Left lung (tissue), 10 donors: ENCODE results near the gene DAZL. TPM values are rescaled to one million over a fixed set of nuclear protein-coding genes. Genes with fewer than 3 reads are reported as not detected.
"Not testable (repeated sequence)": the region's sequence is repeated elsewhere in the genome, so short reads cannot be mapped to it uniquely, and the experiment has no call there.

Experiments
- ATAC-seq: fragments of 200-7000 bp; cut with Tn5 transposase; one replicate; pipeline ENCODE4 v1.9.1; 2020; ENCODE audit warnings: moderate library complexity
- DNase-seq, 4 donors: peaks; one replicate each; pipeline ENCODE4 v3.0.0-alpha.2; 2013 to 2020
- H3K27ac ChIP-seq, 2 donors: fragments of 200-600 bp; sonication (generic) in 1 of 2; one replicate each; pipeline versions ENCODE4 v1.5.0 to v1.8.0; 2020 to 2021
- H3K27me3 ChIP-seq, 2 donors: fragments of 200-600 bp; sonication (generic) in 1 of 2; one replicate each; pipeline versions ENCODE4 v1.5.0 to v1.8.0; 2020 to 2021
- H3K36me3 ChIP-seq, 2 donors: fragments of 200-600 bp; sonication (generic) in 1 of 2; one replicate each; pipeline versions ENCODE4 v1.5.0 to v1.8.0; 2020 to 2021
- H3K4me1 ChIP-seq, 2 donors: fragments of 200-600 bp; one replicate each; pipeline ENCODE4 v1.8.0; 2021
- H3K4me3 ChIP-seq, 2 donors: fragments of 200-600 bp; sonication (generic) in 1 of 2; one replicate each; pipeline versions ENCODE4 v1.5.0 to v1.8.0; 2020 to 2021; ENCODE audit warnings: mild to moderate bottlenecking in 1 of 2
- H3K9me3 ChIP-seq, 2 donors: fragments of 200-600 bp; sonication (generic) in 1 of 2; one replicate each; pipeline versions ENCODE4 v1.5.0 to v1.8.0; 2020 to 2021
- CTCF ChIP-seq, 2 donors: fragments of 200-600 bp; sonication (generic) in 1 of 2; IDR thresholded peaks; one replicate each; pipeline versions ENCODE4 v1.5.0 to v1.8.0; 2021; ENCODE audit warnings: antibody characterized with exemption in 2 of 2
- intact Hi-C, 2 donors: fragments of 100-400 bp; cut with DNase I; formaldehyde crosslinking; loops; one replicate each; pipeline versions ENCODE4 v1.11.2 to v1.14.2; 2022
- polyA plus RNA-seq, 6 donors: library from polyadenylated mRNA; unstranded; fragments of 120-200 nt; gene quantifications; one replicate each; pipeline ENCODE4 v1.2.1, GENCODE V29; 2013; ENCODE audit not compliant: insufficient read length in 6 of 6
- total RNA-seq, 2 donors: library from RNA; stranded (reverse); fragmentation: NEBNext Ultra II Directional; extraction: Animal tissue kit (Norgen Biotek cat#: 25700); gene quantifications; one replicate each; pipeline ENCODE4 v1.2.1, GENCODE V29; 2021
- donor health status: DM: no; HTN: yes; CAD: no.
- donor health status: DM: no; HTN: no; CAD: no.

The DAZL gene
- total and polyA plus RNA-seq, 8 donors: not detected

GRCh38 chr3:16633948-16634347, 28.7 kb upstream of the DAZL start:
- Histone ChIP-seq H3K4me1 (no peaks in the 10 kb centered on the region), H3K27me3 (no peaks in the 10 kb centered on the region), H3K4me3 (no peak overlapping the region), H3K9me3 (no peaks in the 10 kb centered on the region), H3K36me3 (no peaks in the 10 kb centered on the region), H3K27ac (no peak overlapping the region)
- intact Hi-C loops: no loop called here
- DNase-seq (no peak), ATAC-seq (no peak)
- no peak for TF ChIP-seq CTCF (IDR thresholded peaks at IDR 0.05)

- Histone ChIP-seq H3K36me3 (no peaks in the 10 kb centered on the region), H3K27ac (no peak overlapping the region), H3K27me3 (no peaks in the 10 kb centered on the region), H3K9me3 (no peaks in the 10 kb centered on the region), H3K4me3 (no peak overlapping the region), H3K4me1 (no peaks in the 10 kb centered on the region)
- DNase-seq: no peak
- no peak for ATAC-seq
- TF ChIP-seq CTCF (IDR thresholded peaks at IDR 0.05): no peak
- intact Hi-C loops: no loop called here
Observed at GRCh38 chr3:16632395-16632794, 27.2 kb upstream of the DAZL start.

GRCh38 chr3:16618721-16619120, 13.5 kb upstream of the DAZL start:
- ATAC-seq: no peak
- intact Hi-C loops: no loop called here

GRCh38 chr3:16617155-16617554, 11.9 kb upstream of the DAZL start:
- intact Hi-C loops, H3K9me3 ChIP-seq, H3K4me3 ChIP-seq, H3K4me1 ChIP-seq, ATAC-seq, H3K27ac ChIP-seq, DNase-seq, H3K27me3 ChIP-seq, H3K36me3 ChIP-seq: not testable (repeated sequence)

More at GRCh38 chr3:16618721-16619120, 13.5 kb upstream of the DAZL start:
- no peak for DNase-seq
- Histone ChIP-seq H3K27ac (no peak overlapping the region), H3K4me3 (no peak overlapping the region), H3K36me3 (no peaks in the 10 kb centered on the region), H3K4me1 (no peaks in the 10 kb centered on the region), H3K27me3 (no peaks in the 10 kb centered on the region), H3K9me3 (peaks cover 0 to 6% of the 10 kb centered on the region in 2 donors)
- no peak for TF ChIP-seq CTCF (IDR thresholded peaks at IDR 0.05)

- H3K4me1 ChIP-seq: no peaks in the 10 kb centered on the region
- no peak for DNase-seq
- no peaks in the 10 kb centered on the region for H3K27me3 ChIP-seq
- intact Hi-C loops: no loop called here
- no peak for ATAC-seq
- TF ChIP-seq CTCF (IDR thresholded peaks at IDR 0.05): no peak
- H3K4me3 ChIP-seq: no peak overlapping the region
- no peak overlapping the region for H3K27ac ChIP-seq
- no peaks in the 10 kb centered on the region for H3K36me3 ChIP-seq
- H3K9me3 ChIP-seq: peaks cover 0 to 6% of the 10 kb centered on the region in 2 donors
Observed at GRCh38 chr3:16616083-16616482, 10.9 kb upstream of the DAZL start.
